ENCODE results near the gene SCLT1. TPM values are rescaled to one million over a fixed set of nuclear protein-coding genes. Genes with fewer than 3 reads are reported as not detected.

SCLT1 gene
- total and polyA plus RNA-seq, 2 of the 4 experiments (the other 2 are of a cell fraction), result 4.9 to 7.7 TPM

GRCh38 chr4:128847082-128847724, 246.1 kb downstream of the SCLT1 start:
- H3K9ac ChIP-seq (ENCODE audit: low read depth, low read length), result no peak overlapping the region
- no peaks in the 10 kb centered on the region for H3K27me3 ChIP-seq (ENCODE audit: control insufficient read depth, insufficient read depth, low read length)
- no peak overlapping the region for H4K91ac ChIP-seq (ENCODE audit: insufficient read depth, low read depth, low read length)
- no peak overlapping the region for H2AK9ac ChIP-seq (replicated peaks; ENCODE audit: low read depth, low read length, poor library complexity)
- no peak overlapping the region for H2BK20ac ChIP-seq (ENCODE audit: low read depth, low read length)
- no peak overlapping the region for H4K5ac ChIP-seq (ENCODE audit: low read depth, low read length)
- dilution Hi-C loops (cut with HindIII; ENCODE audit: low sequenced_read_pairs, unreplicated experiment) (no loop called here), intact Hi-C loops (cut with micrococcal nuclease) (no loop called here), in situ Hi-C loops (cut with MboI; ENCODE audit: low sequenced_read_pairs) (no loop called here)
- H2AFZ ChIP-seq (replicated peaks; ENCODE audit: low read length, poor library complexity), result no peak overlapping the region
- peaks cover 66% of the 10 kb centered on the region for H3K36me3 ChIP-seq (ENCODE audit: control insufficient read depth, insufficient read depth, low read length)
- H3K14ac ChIP-seq (replicated peaks; ENCODE audit: low read depth, low read length), result no peak overlapping the region
- 0 out of 4 replicates have a peak overlapping the region, but pooled peaks of 1 of the 2 experiments have one; percentile 11 for H4K8ac ChIP-seq (ENCODE audit: low read depth in 2 of 2, low read length in 2 of 2)
- no peak overlapping the region for H3K4me3 ChIP-seq (ENCODE audit: insufficient read depth, low read depth, low read length)
- TF ChIP-seq MAZ (IDR thresholded peaks at IDR 0.05; ENCODE audit: borderline replicate concordance, low read depth, low read length), result no peak
- peak; percentile 68 for TF ChIP-seq CEBPB (IDR thresholded peaks at IDR 0.05; ENCODE audit: low read depth, low read length)
- ChIA-PET CTCF (no interaction called here), POLR2A (ENCODE audit: unreplicated experiment) (no interaction called here)
- no peak overlapping the region for H2BK15ac ChIP-seq (ENCODE audit: low read depth, low read length)
- BruUV-seq (replicated peaks), result no TSS peak
- H3K23ac ChIP-seq (ENCODE audit: low read depth, low read length), result no peak overlapping the region
- DNase-seq, result peak; percentile 36
- H3K27ac ChIP-seq (ENCODE audit: insufficient read depth, low read length), result no peak overlapping the region
- H3K4me1 ChIP-seq (ENCODE audit: control insufficient read depth, insufficient read depth, low read length), result peaks cover 5% of the 10 kb centered on the region
- 0 out of 2 replicates have a peak, but pooled peaks cover 3% of the 10 kb centered on the region for H4K20me1 ChIP-seq (ENCODE audit: insufficient read depth, low read length)
- H2BK5ac ChIP-seq (ENCODE audit: low read depth, low read length, poor library complexity, severe bottlenecking), result no peak overlapping the region
- no CpG with 5 or more reads among the region's 7 CpGs for WGBS, 2 experiments (ENCODE audit: extremely low coverage in 2 of 2, insufficient read length in 1 of 2)
- H2BK120ac ChIP-seq (ENCODE audit: low read depth, low read length), result no peak overlapping the region
- no peak overlapping the region for H2AK5ac ChIP-seq (ENCODE audit: low read depth, low read length)
- H3K4me2 ChIP-seq (ENCODE audit: low read depth, low read length), result no peak overlapping the region
- ATAC-seq (ENCODE audit: low read depth), result 0 out of 2 replicates have a peak, but pooled peaks have one; percentile 24
- H3K4ac ChIP-seq (ENCODE audit: low read depth, low read length), result no peak overlapping the region; the same call in 1 of the 2 replicates
- peaks cover 24% of the 10 kb centered on the region for H3K9me1 ChIP-seq (ENCODE audit: insufficient read depth, low read length)
- no peaks in the 10 kb centered on the region for H3K9me3 ChIP-seq (ENCODE audit: control insufficient read depth, insufficient read depth, low read length)
- no peak overlapping the region for H3K56ac ChIP-seq (ENCODE audit: extremely low read depth, insufficient read depth, low read length)
- H3K79me1 ChIP-seq (ENCODE audit: low read depth in 1 of 2, low read length in 2 of 2), result peaks cover 57 to 81% of the 10 kb centered on the region in 2 experiments
- H3K18ac ChIP-seq (ENCODE audit: low read depth, low read length), result no peak overlapping the region
